MM.1S (cell line): ENCODE measurements around the gene PLA2G4B.

Experiments
- EZH2 ChIP-seq: fragments of 300-600 bp; sonication (generic); optimal IDR thresholded peaks from 2 replicates; pipeline ENCODE3; 2017; ENCODE audit warnings: low read depth, mild to moderate bottlenecking, antibody characterized with exemption, low read length, mixed read lengths
- TF ChIP-seq, protein P1 (sequence below): fragments of 300-600 bp; sonication (generic); IDR thresholded peaks from 2 replicates; pipeline ENCODE4 v1.5.1; 2016; ENCODE audit warnings: antibody characterized with exemption, low read length, mixed read lengths

DNA sequence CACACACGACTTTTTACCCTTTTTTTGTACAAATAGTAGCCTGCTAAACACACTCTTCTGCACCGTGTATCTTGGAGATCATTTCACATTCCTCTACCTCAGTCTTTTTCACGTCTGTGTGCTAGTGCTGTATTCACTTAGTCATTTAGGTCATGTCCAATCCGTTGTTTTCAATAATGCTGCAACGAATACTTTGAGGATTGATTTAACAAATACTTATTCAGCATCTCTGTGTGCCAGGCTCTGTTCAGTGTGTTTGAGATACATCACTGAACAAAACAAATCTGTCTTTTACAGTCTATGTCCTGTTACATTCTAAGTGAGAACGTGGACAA, 9.9 kb upstream of the PLA2G4B start:
- TF ChIP-seq EZH2, result no peak
- TF ChIP-seq, protein P1, sequence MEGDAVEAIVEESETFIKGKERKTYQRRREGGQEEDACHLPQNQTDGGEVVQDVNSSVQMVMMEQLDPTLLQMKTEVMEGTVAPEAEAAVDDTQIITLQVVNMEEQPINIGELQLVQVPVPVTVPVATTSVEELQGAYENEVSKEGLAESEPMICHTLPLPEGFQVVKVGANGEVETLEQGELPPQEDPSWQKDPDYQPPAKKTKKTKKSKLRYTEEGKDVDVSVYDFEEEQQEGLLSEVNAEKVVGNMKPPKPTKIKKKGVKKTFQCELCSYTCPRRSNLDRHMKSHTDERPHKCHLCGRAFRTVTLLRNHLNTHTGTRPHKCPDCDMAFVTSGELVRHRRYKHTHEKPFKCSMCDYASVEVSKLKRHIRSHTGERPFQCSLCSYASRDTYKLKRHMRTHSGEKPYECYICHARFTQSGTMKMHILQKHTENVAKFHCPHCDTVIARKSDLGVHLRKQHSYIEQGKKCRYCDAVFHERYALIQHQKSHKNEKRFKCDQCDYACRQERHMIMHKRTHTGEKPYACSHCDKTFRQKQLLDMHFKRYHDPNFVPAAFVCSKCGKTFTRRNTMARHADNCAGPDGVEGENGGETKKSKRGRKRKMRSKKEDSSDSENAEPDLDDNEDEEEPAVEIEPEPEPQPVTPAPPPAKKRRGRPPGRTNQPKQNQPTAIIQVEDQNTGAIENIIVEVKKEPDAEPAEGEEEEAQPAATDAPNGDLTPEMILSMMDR, result no peak
